H9 (cell line): ENCODE results near the gene ARHGAP26. TPM values are rescaled to one million over a fixed set of nuclear protein-coding genes. Genes with fewer than 3 reads are reported as not detected.

ENCODE experiments used
- DNase-seq: peaks from one replicate; pipeline ENCODE4 v3.0.0-alpha.2; 2017
- H2AFZ ChIP-seq: one replicate; pipeline ENCODE4 v1.6.1; 2013; ENCODE audit warnings: mild to moderate bottlenecking, low read length, control low read depth, moderate library complexity
- H2AK5ac ChIP-seq: 2 replicates; pipeline ENCODE4 v1.6.1; 2013; ENCODE audit warnings: low read length, control low read depth, mixed read lengths; ENCODE audit not compliant: insufficient read length
- H2BK120ac ChIP-seq: one replicate; pipeline ENCODE4 v1.6.1; 2013; ENCODE audit warnings: low read depth, mild to moderate bottlenecking, low read length, control low read depth, inconsistent platforms; ENCODE audit not compliant: poor library complexity, severe bottlenecking
- H2BK12ac ChIP-seq: 2 replicates; pipeline ENCODE4 v1.6.1; 2013; ENCODE audit warnings: low read length, control low read depth, mixed read lengths, low read depth; ENCODE audit not compliant: insufficient read length
- H2BK15ac ChIP-seq: 2 replicates; pipeline ENCODE4 v1.6.1; 2013; ENCODE audit warnings: low read depth, low read length, control low read depth
- H2BK20ac ChIP-seq: one replicate; pipeline ENCODE4 v1.6.1; 2013; ENCODE audit warnings: low read depth, mild to moderate bottlenecking, low read length, control low read depth, inconsistent platforms; ENCODE audit not compliant: poor library complexity, severe bottlenecking
- H2BK5ac ChIP-seq: 2 replicates; pipeline ENCODE4 v1.6.1; 2013; ENCODE audit warnings: low read length, control low read depth, mixed read lengths; ENCODE audit not compliant: insufficient read length
- H3K14ac ChIP-seq: 2 replicates; pipeline ENCODE4 v1.6.1; 2013; ENCODE audit warnings: low read length, control low read depth; ENCODE audit not compliant: insufficient read depth
- H3K18ac ChIP-seq: 2 replicates; pipeline ENCODE4 v1.6.1; 2013; ENCODE audit warnings: low read depth, mild to moderate bottlenecking, mixed read lengths, low read length, control low read depth; ENCODE audit not compliant: insufficient read length
- H3K23ac ChIP-seq: 2 replicates; pipeline ENCODE4 v1.6.1; 2013; ENCODE audit warnings: low read length, control low read depth, mixed read lengths, low read depth; ENCODE audit not compliant: insufficient read length
- H3K23me2 ChIP-seq: 2 replicates; pipeline ENCODE4 v1.6.1; 2013; ENCODE audit warnings: low read depth, mild to moderate bottlenecking, mixed read lengths, low read length, control low read depth; ENCODE audit not compliant: insufficient read length, poor library complexity, severe bottlenecking
- H3K27ac ChIP-seq: 2 replicates; pipeline ENCODE4 v1.5.1; 2013; ENCODE audit warnings: low read length, control low read depth, mixed read lengths, low read depth; ENCODE audit not compliant: insufficient read length
- H3K27me3 ChIP-seq: 2 replicates; pipeline ENCODE4 v1.6.1; 2013; ENCODE audit warnings: low read length, control low read depth, inconsistent platforms; ENCODE audit not compliant: insufficient read depth
- H3K4ac ChIP-seq: 2 replicates; pipeline ENCODE4 v1.6.1; 2013; ENCODE audit warnings: low read depth, mild to moderate bottlenecking, control low read depth, inconsistent platforms, low read length, moderate library complexity
- H3K4me1 ChIP-seq: 2 replicates; pipeline ENCODE4 v1.6.1; 2013; ENCODE audit warnings: low read length, control low read depth, inconsistent platforms; ENCODE audit not compliant: insufficient read depth
- H3K4me2 ChIP-seq: 2 replicates; pipeline ENCODE4 v1.6.1; 2013; ENCODE audit warnings: low read length, control low read depth, mixed read lengths; ENCODE audit not compliant: insufficient read length, insufficient read depth
- H3K56ac ChIP-seq: 2 replicates; pipeline ENCODE4 v1.6.1; 2013; ENCODE audit warnings: low read depth, mild to moderate bottlenecking, mixed read lengths, low read length, control low read depth; ENCODE audit not compliant: insufficient read length
- H3K79me1 ChIP-seq: 2 replicates; pipeline ENCODE4 v1.6.1; 2013; ENCODE audit warnings: low read depth, mild to moderate bottlenecking, moderate library complexity, low read length, control low read depth, inconsistent platforms; ENCODE audit not compliant: insufficient read depth, poor library complexity, severe bottlenecking
- H3K79me2 ChIP-seq: 2 replicates; pipeline ENCODE4 v1.6.1; 2013; ENCODE audit warnings: low read length, control low read depth, inconsistent platforms; ENCODE audit not compliant: insufficient read depth
- H3K9ac ChIP-seq: 2 replicates; pipeline ENCODE4 v1.6.1; 2013; ENCODE audit warnings: low read length, control low read depth, mixed read lengths; ENCODE audit not compliant: insufficient read length; ENCODE audit errors: extremely low read depth
- H3K9me3 ChIP-seq: one replicate; pipeline ENCODE4 v1.6.1; 2013; ENCODE audit warnings: low read depth, low read length, inconsistent platforms; ENCODE audit not compliant: control insufficient read depth
- H3T11ph ChIP-seq: one replicate; pipeline ENCODE4 v1.6.1; 2013; ENCODE audit warnings: mild to moderate bottlenecking, low read length, control low read depth, inconsistent platforms
- H4K20me1 ChIP-seq: one replicate; pipeline ENCODE4 v1.6.1; 2013; ENCODE audit not compliant: control insufficient read depth, insufficient read length, insufficient read depth
- H4K5ac ChIP-seq: 2 replicates; pipeline ENCODE4 v1.6.1; 2013; ENCODE audit warnings: low read depth, mild to moderate bottlenecking, mixed read lengths, low read length, control low read depth; ENCODE audit not compliant: insufficient read length
- H4K8ac ChIP-seq: replicated peaks from 2 replicates; pipeline ENCODE4 v1.6.1; 2013; ENCODE audit warnings: low read length, control low read depth, mixed read lengths, low read depth; ENCODE audit not compliant: insufficient read length
- H4K91ac ChIP-seq: 2 replicates; pipeline ENCODE4 v1.6.1; 2013; ENCODE audit warnings: low read depth, mild to moderate bottlenecking, moderate library complexity, mixed read lengths, low read length, control low read depth; ENCODE audit not compliant: insufficient read length
- H3K27ac Mint-ChIP-seq, 3 experiments: 2 replicates in 2 of 3; 3 replicates in 1 of 3; pipeline ENCODE4 v1.8.0; 2020 to 2021; ENCODE audit warnings: mixed read lengths in 3 of 3, mild to moderate bottlenecking in 1 of 3, moderate library complexity in 1 of 3
- H3K27me3 Mint-ChIP-seq: 2 replicates; pipeline ENCODE4 v1.8.0; 2021; ENCODE audit warnings: low read depth, mild to moderate bottlenecking, moderate library complexity, mixed read lengths
- H3K36me3 Mint-ChIP-seq, 3 experiments: 2 replicates in 2 of 3; 3 replicates in 1 of 3; pipeline ENCODE4 v1.8.0; 2020 to 2021; ENCODE audit warnings: low read depth in 3 of 3, mixed read lengths in 3 of 3; ENCODE audit not compliant: insufficient read depth in 1 of 3
- H3K4me1 Mint-ChIP-seq, 2 experiments: 2 replicates each; pipeline ENCODE4 v1.8.0; 2020; ENCODE audit warnings: mixed read lengths in 2 of 2
- H3K4me3 Mint-ChIP-seq, 2 experiments: 2 replicates in 1 of 2; 3 replicates in 1 of 2; pipeline ENCODE4 v1.8.0; 2020 to 2021; ENCODE audit warnings: mild to moderate bottlenecking in 2 of 2, mixed read lengths in 2 of 2, moderate library complexity in 1 of 2
- H3K9me3 Mint-ChIP-seq, 2 experiments: 2 replicates in 1 of 2; 3 replicates in 1 of 2; pipeline ENCODE4 v1.8.0; 2020; ENCODE audit warnings: mild to moderate bottlenecking in 2 of 2, mixed read lengths in 2 of 2, moderate library complexity in 1 of 2
- WGBS: extraction: QIAGEN DNeasy Blood & Tissue Kit; methylation state at CpG from one replicate; pipeline ENCODE4 v1.1.7; 2013; ENCODE audit warnings: missing lambda C conversion rate, low lambda C conversion rate, mixed read lengths; ENCODE audit not compliant: insufficient read length; ENCODE audit errors: extremely low coverage; 5-methylcytosine and 5-hydroxymethylcytosine counted together
- total RNA-seq: library from RNA; stranded (reverse); gene quantifications from 2 replicates; pipeline ENCODE4 v1.2.1, GENCODE V29; 2021
- TF ChIP-seq, protein P1 (sequence below): fragments of 200-600 bp; sonication (generic); conservative IDR thresholded peaks from 3 replicates; pipeline ENCODE4 v1.8.0; 2021; ENCODE audit warnings: antibody characterized with exemption, mild to moderate bottlenecking

ARHGAP26 gene
- total RNA-seq, 1 experiment from 2014 or later = 13.8 TPM

DNA sequence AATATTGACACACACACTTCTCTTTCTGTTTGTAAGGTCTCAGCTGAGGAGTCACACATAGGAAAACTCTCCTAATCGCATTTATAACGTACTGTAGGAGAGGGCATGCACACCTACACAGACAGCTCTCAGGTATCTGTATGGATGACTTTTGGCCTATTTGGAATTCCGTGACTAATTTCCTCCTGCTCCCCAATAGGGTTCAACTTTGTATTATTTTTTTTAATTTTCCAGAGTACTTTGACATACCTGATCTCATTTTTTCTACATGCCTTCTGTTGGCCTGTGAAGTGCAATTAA, 195.9 kb downstream of the ARHGAP26 start:
- Histone ChIP-seq H3K56ac (no peak overlapping the region), H3K4me1 (no peaks in the 10 kb centered on the region), H2BK120ac (no peak overlapping the region), H3K4me2 (no peak overlapping the region), H3K23ac (no peak overlapping the region), H3K14ac (no peak overlapping the region), H3T11ph (no peak overlapping the region), H2BK20ac (no peak overlapping the region), H3K9me3 (no peaks in the 10 kb centered on the region), H2AK5ac (no peak overlapping the region), H2BK12ac (no peak overlapping the region), H3K27ac (no peak overlapping the region), H3K79me2 (no peaks in the 10 kb centered on the region), H3K18ac (no peak overlapping the region), H3K4ac (no peak overlapping the region), H4K91ac (no peak overlapping the region), H2AFZ (no peak overlapping the region), H4K20me1 (no peaks in the 10 kb centered on the region), H3K27me3 (no peaks in the 10 kb centered on the region), H3K23me2 (no peaks in the 10 kb centered on the region), H3K79me1 (no peaks in the 10 kb centered on the region), H3K9ac (no peak overlapping the region), H2BK5ac (no peak overlapping the region), H2BK15ac (no peak overlapping the region), H4K8ac (no peak overlapping the region), H4K5ac (no peak overlapping the region)
- Mint-ChIP-seq H3K27ac (no peak overlapping the region), H3K36me3 (peaks cover 0 to 6% (median 1%) of the 10 kb centered on the region in 3 experiments; a peak in 2 of 7 replicates), H3K9me3 (no peaks in the 10 kb centered on the region; a peak in 1 of 5 replicates), H3K4me3 (no peak overlapping the region), H3K27me3 (no peaks in the 10 kb centered on the region), H3K4me1 (peaks cover 0 to 4% of the 10 kb centered on the region in 2 experiments; a peak in 1 of 4 replicates)
- WGBS = no CpG with 5 or more reads among the region's 3 CpGs
- TF ChIP-seq, protein P1, sequence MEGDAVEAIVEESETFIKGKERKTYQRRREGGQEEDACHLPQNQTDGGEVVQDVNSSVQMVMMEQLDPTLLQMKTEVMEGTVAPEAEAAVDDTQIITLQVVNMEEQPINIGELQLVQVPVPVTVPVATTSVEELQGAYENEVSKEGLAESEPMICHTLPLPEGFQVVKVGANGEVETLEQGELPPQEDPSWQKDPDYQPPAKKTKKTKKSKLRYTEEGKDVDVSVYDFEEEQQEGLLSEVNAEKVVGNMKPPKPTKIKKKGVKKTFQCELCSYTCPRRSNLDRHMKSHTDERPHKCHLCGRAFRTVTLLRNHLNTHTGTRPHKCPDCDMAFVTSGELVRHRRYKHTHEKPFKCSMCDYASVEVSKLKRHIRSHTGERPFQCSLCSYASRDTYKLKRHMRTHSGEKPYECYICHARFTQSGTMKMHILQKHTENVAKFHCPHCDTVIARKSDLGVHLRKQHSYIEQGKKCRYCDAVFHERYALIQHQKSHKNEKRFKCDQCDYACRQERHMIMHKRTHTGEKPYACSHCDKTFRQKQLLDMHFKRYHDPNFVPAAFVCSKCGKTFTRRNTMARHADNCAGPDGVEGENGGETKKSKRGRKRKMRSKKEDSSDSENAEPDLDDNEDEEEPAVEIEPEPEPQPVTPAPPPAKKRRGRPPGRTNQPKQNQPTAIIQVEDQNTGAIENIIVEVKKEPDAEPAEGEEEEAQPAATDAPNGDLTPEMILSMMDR = no peak
- no peak for DNase-seq
